ENCODE data around the gene SRSF11.

- TF ChIP-seq REST (IDR thresholded peaks at IDR 0.05; ENCODE audit: insufficient read depth in 1 of 2, low read depth in 2 of 2, low read length in 2 of 2), result no peak
- TF ChIP-seq POLR2AphosphoS5 (IDR thresholded peaks at IDR 0.05; ENCODE audit: low read depth, low read length), result no peak
- no peak for TF ChIP-seq TAF1 (IDR thresholded peaks at IDR 0.05; ENCODE audit: borderline replicate concordance, insufficient read depth, low read length)
- no peak for TF ChIP-seq FOXP2 (optimal IDR thresholded peaks at IDR 0.05; ENCODE audit: borderline replicate concordance, extremely low read depth, extremely low read length, insufficient read depth)
Observed at GRCh38 chr1:70227439-70227838, 6.3 kb downstream of the SRSF11 start.
